HCT116 (cell line): Measurements from ENCODE around the gene MLPH. TPM values are rescaled to one million over a fixed set of nuclear protein-coding genes. Genes with fewer than 3 reads are reported as not detected.

ENCODE experiments used
- ATAC-seq: fragments of 200-7000 bp; cut with Tn5 transposase; 2 replicates; pipeline ENCODE4 v1.9.1; 2020; ENCODE audit warnings: mild to moderate bottlenecking, moderate library complexity
- BruUV-seq: library from RNA; stranded (reverse); fragments of 400-500 nt; replicated peaks from 2 replicates; lab custom pipeline; 2021; lab: Mats Ljungman, UMichigan
- CTCF ChIA-PET: fragments of 300-600 bp; sonication (Branson Sonifier 250); formaldehyde crosslinking; loops from one replicate; lab custom pipeline; 2021; ENCODE audit warnings: antibody characterized with exemption; lab: Charles Lee
- POLR2A ChIA-PET: fragments of 300-600, 350-600 bp; sonication (Branson Sonifier 250); formaldehyde crosslinking; loops from one replicate; lab custom pipeline; 2021; ENCODE audit warnings: antibody characterized with exemption; lab: Charles Lee
- RAD21 ChIA-PET, 2 experiments: fragments of 300-600 bp; sonication (Branson Sonifier 250); formaldehyde crosslinking; loops; one replicate each; lab custom pipeline; 2023; ENCODE audit warnings: low total read pairs in 2 of 2; ENCODE audit not compliant: uncharacterized antibody in 2 of 2, unreplicated experiment in 2 of 2, low non-redundant PET in 1 of 2; lab: Charles Lee
- DNase-seq: peaks from one replicate; pipeline ENCODE4 v3.0.0-alpha.2; 2010; ENCODE audit warnings: low read depth, low spot score
- H2AFZ ChIP-seq: fragments of 200-600 bp; shearing (Covaris generic), sonication (generic); 2 replicates; pipeline ENCODE4 v1.6.1; 2017; ENCODE audit warnings: low read depth, mixed run types, mixed read lengths, antibody characterized with exemption, low read length; ENCODE audit not compliant: poor library complexity, severe bottlenecking
- H3K27ac ChIP-seq: 2 replicates; pipeline ENCODE4 v1.5.1; 2012; ENCODE audit warnings: low read depth, low read length
- H3K27me3 ChIP-seq: fragments of 200-600 bp; sonication (generic); 2 replicates; pipeline ENCODE4 v1.6.1; 2016; ENCODE audit warnings: mixed run types, low read length, mixed read lengths; ENCODE audit not compliant: insufficient read depth
- H3K36me3 ChIP-seq, 2 experiments: fragments of 200-500 bp in 1 of 2; fragments of 200-600 bp in 1 of 2; sonication (Bioruptor generic) in 1 of 2; sonication (generic) in 1 of 2; 2 replicates each; pipeline versions ENCODE4 v1.5.1 to v1.6.1; 2014 to 2016; ENCODE audit warnings: low read length in 2 of 2, inconsistent platforms in 1 of 2, mixed read lengths in 1 of 2, mixed run types in 1 of 2; ENCODE audit not compliant: insufficient read depth in 2 of 2, control insufficient read depth in 1 of 2
- H3K4me1 ChIP-seq, 2 experiments: fragments of 200-600 bp in 1 of 2; sonication (generic) in 1 of 2; 2 replicates each; pipeline versions ENCODE4 v1.5.1 to v1.6.1; 2012 to 2017; ENCODE audit warnings: low read length in 2 of 2, inconsistent platforms in 1 of 2, mild to moderate bottlenecking in 1 of 2, mixed read lengths in 1 of 2, mixed run types in 1 of 2, moderate library complexity in 1 of 2; ENCODE audit not compliant: insufficient read depth in 2 of 2, control insufficient read depth in 1 of 2
- H3K4me2 ChIP-seq: fragments of 200-600 bp; sonication (generic); 2 replicates; pipeline ENCODE4 v1.6.1; 2017; ENCODE audit warnings: mixed run types, low read length, mixed read lengths
- H3K4me3 ChIP-seq, 2 experiments: fragments of 200-600 bp in 1 of 2; sonication (generic) in 1 of 2; replicated peaks in 1 of 2; 2 replicates each; pipeline ENCODE4 v1.5.1; 2011 to 2016; ENCODE audit warnings: low read length in 2 of 2, control low read depth in 1 of 2, low read depth in 1 of 2, mild to moderate bottlenecking in 1 of 2, mixed read lengths in 1 of 2, mixed run types in 1 of 2
- H3K79me2 ChIP-seq: fragments of 200-600 bp; sonication (generic); 2 replicates; pipeline ENCODE4 v1.6.1; 2017; ENCODE audit warnings: mild to moderate bottlenecking, mixed run types, low read length, moderate library complexity, mixed read lengths; ENCODE audit not compliant: insufficient read depth
- H3K9ac ChIP-seq: fragments of 200-600 bp; sonication (generic); 2 replicates; pipeline ENCODE4 v1.6.1; 2016; ENCODE audit warnings: low read length, mixed read lengths
- H3K9me2 ChIP-seq: fragments of 200-600 bp; sonication (generic), shearing (Covaris generic); 2 replicates; pipeline ENCODE4 v1.6.1; 2017; ENCODE audit warnings: mixed run types, mild to moderate bottlenecking, moderate library complexity; ENCODE audit not compliant: insufficient read depth
- H3K9me3 ChIP-seq, 2 experiments: fragments of 200-500 bp in 1 of 2; fragments of 200-600 bp in 1 of 2; sonication (Bioruptor generic) in 1 of 2; sonication (generic) in 1 of 2; 2 replicates each; pipeline ENCODE4 v1.6.1; 2014 to 2017; ENCODE audit warnings: low read length in 2 of 2, mixed read lengths in 2 of 2, inconsistent platforms in 1 of 2, low read depth in 1 of 2, mild to moderate bottlenecking in 1 of 2, mixed run types in 1 of 2, moderate library complexity in 1 of 2; ENCODE audit not compliant: control insufficient read depth in 1 of 2, insufficient read depth in 1 of 2
- H4K20me1 ChIP-seq: fragments of 200-600 bp; sonication (generic), shearing (Covaris generic); 2 replicates; pipeline ENCODE4 v1.6.1; 2017; ENCODE audit warnings: mixed run types, mild to moderate bottlenecking, moderate library complexity; ENCODE audit not compliant: insufficient read depth
- CBX3 ChIP-seq: IDR thresholded peaks from 2 replicates; pipeline ENCODE4 v1.6.1; 2012; ENCODE audit warnings: low read depth
- EGR1 ChIP-seq: IDR thresholded peaks from 2 replicates; pipeline ENCODE4 v1.6.1; 2012; ENCODE audit warnings: low read depth
- EZH2 ChIP-seq: fragments of 200-600 bp; sonication (generic); IDR thresholded peaks from 2 replicates; pipeline ENCODE4 v1.6.1; 2017; ENCODE audit warnings: antibody characterized with exemption, mixed run types
- EZH2phosphoT487 ChIP-seq: fragments of 200-600 bp; IDR thresholded peaks from 2 replicates; pipeline ENCODE4 v1.6.1; 2018; ENCODE audit warnings: antibody characterized with exemption, borderline replicate concordance
- JUND ChIP-seq: IDR thresholded peaks from 2 replicates; pipeline ENCODE4 v1.6.1; 2012
- MAX ChIP-seq: IDR thresholded peaks from 2 replicates; pipeline ENCODE4 v1.6.1; 2012
- RAD21 ChIP-seq: IDR thresholded peaks from 2 replicates; pipeline ENCODE4 v1.6.1; 2012; ENCODE audit warnings: low read depth, mild to moderate bottlenecking
- SIN3A ChIP-seq: IDR thresholded peaks from 2 replicates; pipeline ENCODE4 v1.6.1; 2012; ENCODE audit warnings: low read depth
- SP1 ChIP-seq: IDR thresholded peaks from 2 replicates; pipeline ENCODE4 v1.6.1; 2012; ENCODE audit warnings: low read depth
- SRF ChIP-seq: IDR thresholded peaks from 2 replicates; pipeline ENCODE4 v1.6.1; 2012; ENCODE audit warnings: low read depth
- TCF7L2 ChIP-seq: IDR thresholded peaks from 2 replicates; pipeline ENCODE4 v1.7.0; 2011; ENCODE audit warnings: borderline replicate concordance, inconsistent platforms; ENCODE audit not compliant: insufficient read depth, insufficient read length; ENCODE audit errors: extremely low read depth
- ZBTB33 ChIP-seq: IDR thresholded peaks from 2 replicates; pipeline ENCODE4 v1.6.1; 2011; ENCODE audit warnings: mild to moderate bottlenecking, low read length, moderate library complexity; ENCODE audit not compliant: insufficient replicate concordance; ENCODE audit errors: extremely low read depth
- ZFX ChIP-seq: fragments of 450-650 bp; IDR thresholded peaks from 2 replicates; pipeline ENCODE4 v1.6.1; 2017
- intact Hi-C: fragments of 100-400 bp; cut with micrococcal nuclease; formaldehyde crosslinking; loops from 2 replicates; pipeline ENCODE4 v1.10.0; 2022
- total RNA-seq: library from RNA; stranded (reverse); gene quantifications from one replicate; pipeline ENCODE4 v1.2.1, GENCODE V29; 2021; ENCODE audit not compliant: unreplicated experiment
- TF ChIP-seq, protein P1 (sequence below): IDR thresholded peaks from 2 replicates; pipeline ENCODE4 v1.6.1; 2012; ENCODE audit warnings: low read depth

The MLPH gene
- total RNA-seq, 1 experiment from 2014 or later = 81.4 TPM

- ChIA-PET CTCF (no interaction called here), POLR2A (no interaction called here), RAD21 (no interaction called here)
- Histone ChIP-seq H4K20me1 (no peaks in the 10 kb centered on the region), H3K4me1 (peaks cover 12 to 21% of the 10 kb centered on the region in 2 experiments), H3K9me3 (no peaks in the 10 kb centered on the region), H3K9me2 (no peaks in the 10 kb centered on the region), H2AFZ (no peak overlapping the region), H3K9ac (no peak overlapping the region), H3K4me2 (no peak overlapping the region), H3K79me2 (no peaks in the 10 kb centered on the region), H3K36me3 (peaks cover 0 to 7% of the 10 kb centered on the region in 2 experiments; a peak in 2 of 4 replicates), H3K27ac (no peak overlapping the region), H3K4me3 (no peak overlapping the region), H3K27me3 (no peaks in the 10 kb centered on the region)
- no TSS peak for BruUV-seq
- DNase-seq = no peak
- TF ChIP-seq RAD21 (no peak), SIN3A (no peak)
- intact Hi-C loops = no loop called here
- no peak for ATAC-seq
These were observed 90.4 kb downstream of the MLPH start for GRCh38 chr2:237577458-237577857.

GRCh38 chr2:237577956-237578870 is 91.2 kb downstream of the MLPH start:
- DNase-seq (no peak), ATAC-seq (no peak)
- Histone ChIP-seq H3K9me2 (no peaks in the 10 kb centered on the region), H3K9ac (no peak overlapping the region), H2AFZ (no peak overlapping the region), H3K79me2 (no peaks in the 10 kb centered on the region), H3K27me3 (no peaks in the 10 kb centered on the region), H3K9me3 (no peaks in the 10 kb centered on the region), H3K4me3 (no peak overlapping the region), H4K20me1 (no peaks in the 10 kb centered on the region), H3K4me1 (peaks cover 12 to 20% of the 10 kb centered on the region in 2 experiments), H3K4me2 (no peak overlapping the region), H3K27ac (no peak overlapping the region), H3K36me3 (peaks cover 0 to 7% of the 10 kb centered on the region in 2 experiments; a peak in 2 of 4 replicates)
- ChIA-PET RAD21 (no interaction called here), POLR2A (no interaction called here), CTCF (no interaction called here)
- BruUV-seq = no TSS peak
- intact Hi-C loops = no loop called here
- TF ChIP-seq RAD21 = no peak
- TF ChIP-seq CBX3 = no peak
- TF ChIP-seq, protein P1, sequence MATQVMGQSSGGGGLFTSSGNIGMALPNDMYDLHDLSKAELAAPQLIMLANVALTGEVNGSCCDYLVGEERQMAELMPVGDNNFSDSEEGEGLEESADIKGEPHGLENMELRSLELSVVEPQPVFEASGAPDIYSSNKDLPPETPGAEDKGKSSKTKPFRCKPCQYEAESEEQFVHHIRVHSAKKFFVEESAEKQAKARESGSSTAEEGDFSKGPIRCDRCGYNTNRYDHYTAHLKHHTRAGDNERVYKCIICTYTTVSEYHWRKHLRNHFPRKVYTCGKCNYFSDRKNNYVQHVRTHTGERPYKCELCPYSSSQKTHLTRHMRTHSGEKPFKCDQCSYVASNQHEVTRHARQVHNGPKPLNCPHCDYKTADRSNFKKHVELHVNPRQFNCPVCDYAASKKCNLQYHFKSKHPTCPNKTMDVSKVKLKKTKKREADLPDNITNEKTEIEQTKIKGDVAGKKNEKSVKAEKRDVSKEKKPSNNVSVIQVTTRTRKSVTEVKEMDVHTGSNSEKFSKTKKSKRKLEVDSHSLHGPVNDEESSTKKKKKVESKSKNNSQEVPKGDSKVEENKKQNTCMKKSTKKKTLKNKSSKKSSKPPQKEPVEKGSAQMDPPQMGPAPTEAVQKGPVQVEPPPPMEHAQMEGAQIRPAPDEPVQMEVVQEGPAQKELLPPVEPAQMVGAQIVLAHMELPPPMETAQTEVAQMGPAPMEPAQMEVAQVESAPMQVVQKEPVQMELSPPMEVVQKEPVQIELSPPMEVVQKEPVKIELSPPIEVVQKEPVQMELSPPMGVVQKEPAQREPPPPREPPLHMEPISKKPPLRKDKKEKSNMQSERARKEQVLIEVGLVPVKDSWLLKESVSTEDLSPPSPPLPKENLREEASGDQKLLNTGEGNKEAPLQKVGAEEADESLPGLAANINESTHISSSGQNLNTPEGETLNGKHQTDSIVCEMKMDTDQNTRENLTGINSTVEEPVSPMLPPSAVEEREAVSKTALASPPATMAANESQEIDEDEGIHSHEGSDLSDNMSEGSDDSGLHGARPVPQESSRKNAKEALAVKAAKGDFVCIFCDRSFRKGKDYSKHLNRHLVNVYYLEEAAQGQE = no peak
- TF ChIP-seq ZFX = no peak
- TF ChIP-seq TCF7L2 = no peak
- no peak for TF ChIP-seq MAX
- TF ChIP-seq SRF = no peak
- TF ChIP-seq SP1 = no peak
- TF ChIP-seq JUND = no peak
- no peak for TF ChIP-seq ZBTB33
- no peak for TF ChIP-seq SIN3A
- no peak for TF ChIP-seq EGR1
- TF ChIP-seq EZH2 = no peak
- no peak for TF ChIP-seq EZH2phosphoT487
